Stimulated activated naive B cell treated with anti-CD40 and anti-IgM and Interleukin-4, amounts not matched to agents 10 μg/mL and 1 μg/mL and 100 μg/mL, for 72 hours (primary cell): ENCODE results near the gene IDH3A.
"Not testable (repeated sequence)": the region's sequence is repeated elsewhere in the genome, so short reads cannot be mapped to it uniquely, and the experiment has no call there.

Experiments used
- ATAC-seq, 2 donors: fragments of 150-1000 bp; cut with Tn5 transposase; replicated peaks; 2 replicates each; pipeline ENCODE4 v1.10.0; 2021; ENCODE audit warnings: moderate library complexity in 1 of 2
- DNase-seq: peaks from one replicate; pipeline ENCODE4 v3.0.0; 2021
- H3K27ac Mint-ChIP-seq: one replicate; pipeline ENCODE4 v1.8.0; 2022; ENCODE audit warnings: mild to moderate bottlenecking, mixed read lengths
- H3K27me3 Mint-ChIP-seq, 2 donors: one replicate each; pipeline ENCODE4 v1.8.0; 2022; ENCODE audit warnings: mixed read lengths in 2 of 2
- H3K36me3 Mint-ChIP-seq, 2 donors: one replicate each; pipeline ENCODE4 v1.8.0; 2022; ENCODE audit warnings: mixed read lengths in 2 of 2, mild to moderate bottlenecking in 1 of 2
- H3K4me1 Mint-ChIP-seq, 2 donors: one replicate each; pipeline ENCODE4 v1.8.0; 2022; ENCODE audit warnings: mixed read lengths in 2 of 2, mild to moderate bottlenecking in 1 of 2
- H3K4me3 Mint-ChIP-seq, 2 donors: one replicate each; pipeline ENCODE4 v1.8.0; 2022; ENCODE audit warnings: mild to moderate bottlenecking in 2 of 2, mixed read lengths in 2 of 2, moderate library complexity in 1 of 2
- H3K9me3 Mint-ChIP-seq, 2 donors: one replicate each; pipeline ENCODE4 v1.8.0; 2022; ENCODE audit warnings: mixed read lengths in 2 of 2, mild to moderate bottlenecking in 1 of 2

Gene IDH3A

GRCh38 chr15:78146425-78147154 is 2.6 kb upstream of the IDH3A start:
- ATAC-seq (no peak), DNase-seq (no peak)
- Mint-ChIP-seq H3K4me1 (peaks cover 22 to 30% of the 10 kb centered on the region in 2 donors), H3K9me3 (no peaks in the 10 kb centered on the region), H3K4me3 (no peak overlapping the region), H3K36me3 (peaks cover 7 to 11% of the 10 kb centered on the region in 2 donors), H3K27ac (no peak overlapping the region), H3K27me3 (no peaks in the 10 kb centered on the region)

- peak overlapping the region; percentile 72 for H3K27ac Mint-ChIP-seq
- no peaks in the 10 kb centered on the region for H3K9me3 Mint-ChIP-seq
- H3K4me1 Mint-ChIP-seq = peaks cover 22 to 33% of the 10 kb centered on the region in 2 donors
- no peaks in the 10 kb centered on the region for H3K27me3 Mint-ChIP-seq
- peak overlapping the region; percentile 35 to 89 for H3K4me3 Mint-ChIP-seq
- ATAC-seq = no peak
- no peak for DNase-seq
- H3K36me3 Mint-ChIP-seq = peaks cover 7 to 11% of the 10 kb centered on the region in 2 donors
These were observed 1.6 kb upstream of the IDH3A start for GRCh38 chr15:78147566-78147965.

- no peaks in the 10 kb centered on the region for H3K9me3 Mint-ChIP-seq
- peaks cover 11 to 17% of the 10 kb centered on the region in 2 donors for H3K36me3 Mint-ChIP-seq
- peak overlapping the region; percentile 89 to 94 for H3K4me3 Mint-ChIP-seq
- H3K4me1 Mint-ChIP-seq = peaks cover 25 to 42% of the 10 kb centered on the region in 2 donors
- no peaks in the 10 kb centered on the region for H3K27me3 Mint-ChIP-seq
- DNase-seq (no peak), ATAC-seq (peak; percentile 12 to 13)
- H3K27ac Mint-ChIP-seq = peak overlapping the region; percentile 93
These were observed 632 bp upstream of the IDH3A start for GRCh38 chr15:78148392-78149067.

GRCh38 chr15:78149805-78150751 is 916 bp downstream of the IDH3A start:
- DNase-seq (no peak), ATAC-seq (no peak)
- peak overlapping the region; percentile 89 to 94 for H3K4me3 Mint-ChIP-seq
- H3K27me3 Mint-ChIP-seq = no peaks in the 10 kb centered on the region
- no peaks in the 10 kb centered on the region for H3K9me3 Mint-ChIP-seq
- peak overlapping the region; percentile 93 for H3K27ac Mint-ChIP-seq
- peaks cover 25 to 42% of the 10 kb centered on the region in 2 donors for H3K4me1 Mint-ChIP-seq
- peaks cover 11 to 17% of the 10 kb centered on the region in 2 donors for H3K36me3 Mint-ChIP-seq

- H3K4me3 Mint-ChIP-seq = peak overlapping the region; percentile 6 to 21
- DNase-seq, H3K9me3 Mint-ChIP-seq, H3K27me3 Mint-ChIP-seq, ATAC-seq: not testable (repeated sequence)
- H3K36me3 Mint-ChIP-seq = peaks cover 11 to 22% of the 10 kb centered on the region in 2 donors
- H3K27ac Mint-ChIP-seq = peak overlapping the region; percentile 20
- H3K4me1 Mint-ChIP-seq = peaks cover 27 to 42% of the 10 kb centered on the region in 2 donors
These were observed 1.9 kb downstream of the IDH3A start for GRCh38 chr15:78151075-78151474.

GRCh38 chr15:78154955-78155354 is 5.8 kb downstream of the IDH3A start:
- ATAC-seq = no peak
- H3K4me3 Mint-ChIP-seq = no peak overlapping the region
- peaks cover 16 to 27% of the 10 kb centered on the region in 2 donors for H3K4me1 Mint-ChIP-seq
- no peak overlapping the region for H3K27ac Mint-ChIP-seq
- H3K36me3 Mint-ChIP-seq = peaks cover 24 to 27% of the 10 kb centered on the region in 2 donors
- H3K27me3 Mint-ChIP-seq = no peaks in the 10 kb centered on the region
- no peak for DNase-seq
- no peaks in the 10 kb centered on the region for H3K9me3 Mint-ChIP-seq

- H3K27ac Mint-ChIP-seq = no peak overlapping the region
- peaks cover 24 to 27% of the 10 kb centered on the region in 2 donors for H3K36me3 Mint-ChIP-seq
These were observed 6.3 kb downstream of the IDH3A start for GRCh38 chr15:78155355-78155939.

GRCh38 chr15:78156653-78157052 is 7.5 kb downstream of the IDH3A start:
- no peaks in the 10 kb centered on the region for H3K27me3 Mint-ChIP-seq
- no peak overlapping the region for H3K4me3 Mint-ChIP-seq
- DNase-seq (no peak), ATAC-seq (no peak)
- no peaks in the 10 kb centered on the region for H3K9me3 Mint-ChIP-seq
- H3K4me1 Mint-ChIP-seq = peaks cover 5 to 12% of the 10 kb centered on the region in 2 donors
- peaks cover 19 to 26% of the 10 kb centered on the region in 2 donors for H3K36me3 Mint-ChIP-seq
- H3K27ac Mint-ChIP-seq = no peak overlapping the region

More at GRCh38 chr15:78155355-78155939, 6.3 kb downstream of the IDH3A start:
- Mint-ChIP-seq H3K27me3 (no peaks in the 10 kb centered on the region), H3K4me3 (no peak overlapping the region), H3K4me1 (peaks cover 12 to 22% of the 10 kb centered on the region in 2 donors), H3K9me3 (no peaks in the 10 kb centered on the region)
- no peak for DNase-seq
- no peak for ATAC-seq

GRCh38 chr15:78157203-78157602 is 8.0 kb downstream of the IDH3A start:
- DNase-seq (no peak), ATAC-seq (no peak)
- no peak overlapping the region for H3K4me3 Mint-ChIP-seq
- peaks cover 5 to 12% of the 10 kb centered on the region in 2 donors for H3K4me1 Mint-ChIP-seq
- no peaks in the 10 kb centered on the region for H3K27me3 Mint-ChIP-seq
- no peaks in the 10 kb centered on the region for H3K9me3 Mint-ChIP-seq
- peaks cover 25 to 32% of the 10 kb centered on the region in 2 donors for H3K36me3 Mint-ChIP-seq
- H3K27ac Mint-ChIP-seq = no peak overlapping the region

GRCh38 chr15:78159395-78159794 is 10.2 kb downstream of the IDH3A start:
- Mint-ChIP-seq H3K4me3 (no peak overlapping the region), H3K9me3 (no peaks in the 10 kb centered on the region), H3K36me3 (peaks cover 31 to 43% of the 10 kb centered on the region in 2 donors), H3K27ac (no peak overlapping the region), H3K4me1 (peaks cover 2 to 5% of the 10 kb centered on the region in 2 donors), H3K27me3 (no peaks in the 10 kb centered on the region)
- ATAC-seq (no peak), DNase-seq (no peak)

- peaks cover 5 to 6% of the 10 kb centered on the region in 2 donors for H3K4me1 Mint-ChIP-seq
- H3K27ac Mint-ChIP-seq = no peak overlapping the region
- no peaks in the 10 kb centered on the region for H3K27me3 Mint-ChIP-seq
- DNase-seq = no peak
- H3K4me3 Mint-ChIP-seq = no peak overlapping the region
- no peaks in the 10 kb centered on the region for H3K9me3 Mint-ChIP-seq
- peaks cover 41 to 49% of the 10 kb centered on the region in 2 donors for H3K36me3 Mint-ChIP-seq
- no peak for ATAC-seq
These were observed 12.9 kb downstream of the IDH3A start for GRCh38 chr15:78162038-78162437.

GRCh38 chr15:78164010-78164409 is 14.8 kb downstream of the IDH3A start:
- Mint-ChIP-seq H3K27ac (peak overlapping the region; percentile 53), H3K4me1 (peaks cover 16 to 22% of the 10 kb centered on the region in 2 donors), H3K4me3 (no peak overlapping the region), H3K36me3 (peaks cover 40 to 58% of the 10 kb centered on the region in 2 donors), H3K9me3 (no peaks in the 10 kb centered on the region), H3K27me3 (no peaks in the 10 kb centered on the region)
- DNase-seq = no peak
- no peak for ATAC-seq

- peak overlapping the region; percentile 82 for H3K27ac Mint-ChIP-seq
- H3K27me3 Mint-ChIP-seq = no peaks in the 10 kb centered on the region
- peaks cover 30 to 50% of the 10 kb centered on the region in 2 donors for H3K4me1 Mint-ChIP-seq
- peak; percentile 44 for DNase-seq
- peaks cover 40 to 58% of the 10 kb centered on the region in 2 donors for H3K36me3 Mint-ChIP-seq
- ATAC-seq = peak; percentile 83 to 88
- no peaks in the 10 kb centered on the region for H3K9me3 Mint-ChIP-seq
- H3K4me3 Mint-ChIP-seq = no peak overlapping the region
These were observed 18.2 kb downstream of the IDH3A start for GRCh38 chr15:78167227-78167888.
